SK-N-SH treated with all-trans-retinoic acid at 6 μM for 48 hours (cell line): ENCODE measurements around the gene BSN.

ENCODE experiments used
- ATAC-seq: fragments of 200-7000 bp; cut with Tn5 transposase; 3 replicates; pipeline ENCODE4 v1.9.1; 2020; ENCODE audit warnings: mild to moderate bottlenecking, moderate library complexity
- ARNTL ChIP-seq: fragments of 450-650 bp; formaldehyde crosslinking; IDR thresholded peaks from 2 replicates; pipeline ENCODE4 v1.5.0; 2020; ENCODE audit warnings: low read depth, mild to moderate bottlenecking, moderate library complexity, borderline replicate concordance
- BACH2 ChIP-seq: fragments of 250-450 bp; sonication (Bioruptor Pico); IDR thresholded peaks from 2 replicates; pipeline ENCODE4 v1.9.0; 2021; ENCODE audit warnings: mild to moderate bottlenecking, borderline replicate concordance
- CREB5 ChIP-seq: fragments of 250-450 bp; sonication (Bioruptor Pico); IDR thresholded peaks from 2 replicates; pipeline ENCODE4 v1.5.1; 2020; ENCODE audit warnings: low read depth, mild to moderate bottlenecking, moderate library complexity
- CSDC2 ChIP-seq: fragments of 250-450 bp; sonication (Bioruptor Pico); IDR thresholded peaks from 2 replicates; pipeline ENCODE4 v1.5.0; 2020; ENCODE audit warnings: mild to moderate bottlenecking, moderate library complexity
- CSRNP3 ChIP-seq: fragments of 250-450 bp; sonication (Bioruptor Pico); IDR thresholded peaks from 2 replicates; pipeline ENCODE4 v1.5.1; 2021; ENCODE audit warnings: mild to moderate bottlenecking, moderate library complexity
- ESRRG ChIP-seq: fragments of 250-450 bp; sonication (Bioruptor Pico); IDR thresholded peaks from 2 replicates; pipeline ENCODE4 v1.6.1; 2021; ENCODE audit warnings: mild to moderate bottlenecking
- GLIS3 ChIP-seq: fragments of 250-450 bp; sonication (Bioruptor Pico); IDR thresholded peaks from 2 replicates; pipeline ENCODE4 v1.5.0; 2020; ENCODE audit warnings: mild to moderate bottlenecking, moderate library complexity
- PATZ1 ChIP-seq: fragments of 250-450 bp; sonication (Bioruptor Pico); IDR thresholded peaks from 2 replicates; pipeline ENCODE4 v1.8.0; 2020; ENCODE audit warnings: mild to moderate bottlenecking, moderate library complexity, borderline replicate concordance
- POU6F1 ChIP-seq: fragments of 250-450 bp; sonication (Bioruptor Pico); IDR thresholded peaks from 2 replicates; pipeline ENCODE4 v1.8.0; 2021; ENCODE audit warnings: low read depth, mild to moderate bottlenecking, moderate library complexity, borderline replicate concordance
- PPARA ChIP-seq: fragments of 250-450 bp; sonication (Bioruptor Pico); IDR thresholded peaks from 2 replicates; pipeline ENCODE4 v1.5.0; 2020; ENCODE audit warnings: mild to moderate bottlenecking, borderline replicate concordance
- RARB ChIP-seq: fragments of 250-450 bp; sonication (Bioruptor Pico); IDR thresholded peaks from 2 replicates; pipeline ENCODE4 v1.8.0; 2021; ENCODE audit warnings: mild to moderate bottlenecking, moderate library complexity
- SNAI2 ChIP-seq: fragments of 250-450 bp; sonication (Bioruptor Pico); IDR thresholded peaks from 2 replicates; pipeline ENCODE4 v1.5.0; 2020; ENCODE audit warnings: mild to moderate bottlenecking, moderate library complexity
- TCF4 ChIP-seq: fragments of 250-450 bp; sonication (Bioruptor Pico); IDR thresholded peaks from 2 replicates; pipeline ENCODE4 v1.8.0; 2021; ENCODE audit warnings: mild to moderate bottlenecking, moderate library complexity, borderline replicate concordance
- TOX ChIP-seq: fragments of 250-450 bp; sonication (Bioruptor Pico); IDR thresholded peaks from 2 replicates; pipeline ENCODE4 v1.8.0; 2021; ENCODE audit warnings: mild to moderate bottlenecking, moderate library complexity, borderline replicate concordance
- TSHZ2 ChIP-seq: fragments of 250-450 bp; sonication (Bioruptor Pico); IDR thresholded peaks from 2 replicates; pipeline ENCODE4 v1.5.0; 2020; ENCODE audit warnings: mild to moderate bottlenecking, moderate library complexity
- ZFP3 ChIP-seq: fragments of 250-450 bp; sonication (Bioruptor Pico); IDR thresholded peaks from 2 replicates; pipeline ENCODE4 v1.5.0; 2020; ENCODE audit warnings: mild to moderate bottlenecking, moderate library complexity
- ZNF565 ChIP-seq: fragments of 450-650 bp; formaldehyde crosslinking; conservative IDR thresholded peaks from 2 replicates; pipeline ENCODE4 v1.5.0; 2020; ENCODE audit warnings: low read depth, mild to moderate bottlenecking, moderate library complexity
- ZNF70 ChIP-seq: fragments of 450-650 bp; formaldehyde crosslinking; IDR thresholded peaks from 2 replicates; pipeline ENCODE4 v1.5.0; 2020; ENCODE audit warnings: mild to moderate bottlenecking, moderate library complexity
- ZNF8 ChIP-seq: fragments of 450-650 bp; formaldehyde crosslinking; IDR thresholded peaks from 2 replicates; pipeline ENCODE4 v1.5.0; 2020; ENCODE audit warnings: mild to moderate bottlenecking, moderate library complexity

The BSN gene

GRCh38 chr3:49716169-49716568 is 161.9 kb downstream of the BSN start:
- TF ChIP-seq ESRRG (CRISPR knock-in tag) = no peak
- no peak for TF ChIP-seq ZNF8 (CRISPR knock-in tag)
- TF ChIP-seq TOX (CRISPR knock-in tag) = no peak
- no peak for TF ChIP-seq GLIS3 (CRISPR knock-in tag)
- TF ChIP-seq ZFP3 (CRISPR knock-in tag) = no peak
- no peak for TF ChIP-seq CSDC2
- TF ChIP-seq PATZ1 (CRISPR knock-in tag) = no peak
- no peak for TF ChIP-seq PPARA (CRISPR knock-in tag)
- no peak for TF ChIP-seq TSHZ2 (CRISPR knock-in tag)
- TF ChIP-seq BACH2 (CRISPR knock-in tag) = no peak
- no peak for TF ChIP-seq ARNTL (CRISPR knock-in tag)
- no peak for TF ChIP-seq CSRNP3 (CRISPR knock-in tag)
- TF ChIP-seq ZNF70 (CRISPR knock-in tag) = no peak
- TF ChIP-seq RARB (CRISPR knock-in tag) = no peak
- TF ChIP-seq ZNF565 = no peak
- no peak for TF ChIP-seq CREB5 (CRISPR knock-in tag)
- no peak for TF ChIP-seq POU6F1 (CRISPR knock-in tag)
- no peak for TF ChIP-seq SNAI2 (CRISPR knock-in tag)
- no peak for TF ChIP-seq TCF4
- no peak for ATAC-seq

GRCh38 chr3:49716691-49717210 is 162.5 kb downstream of the BSN start:
- TF ChIP-seq POU6F1 (CRISPR knock-in tag) = no peak
- ATAC-seq = no peak
